Measurements from ENCODE around the gene CAST.
A peak's percentile ranks its signal among the peaks of the same experiment; 100 is the strongest.

DNA sequence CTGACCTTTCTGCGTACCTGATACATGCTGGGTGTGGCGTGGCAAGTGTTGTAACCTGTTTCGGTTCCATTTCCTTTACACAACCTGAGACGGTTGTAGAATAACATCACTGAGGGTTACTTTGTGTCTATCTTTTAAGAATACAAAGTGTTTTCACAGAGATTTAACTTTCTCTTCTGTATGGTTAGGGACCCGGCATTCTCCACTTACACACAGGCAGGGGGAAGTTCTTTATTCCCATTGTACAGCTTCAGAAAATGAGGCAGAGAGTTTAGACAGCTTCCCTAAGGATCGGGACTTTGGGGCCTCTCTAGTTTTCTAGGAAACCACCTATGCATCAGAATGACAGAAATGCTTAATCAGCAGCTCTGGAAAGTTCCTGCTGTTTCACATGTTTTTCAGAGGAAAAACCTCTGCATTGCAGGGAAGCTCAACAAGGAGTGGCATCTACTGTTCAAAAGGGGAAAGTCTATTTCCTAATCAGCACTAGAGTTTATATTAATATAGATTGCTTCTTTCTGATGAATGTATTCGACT, 41.3 kb downstream of the CAST start:
- TF ChIP-seq CTCF (IDR thresholded peaks at IDR 0.05 in 4 of 5, conservative IDR thresholded peaks at IDR 0.05 in 1 of 5), result no peak
- peak; percentile 65 to 75 for TF ChIP-seq POLR2A (IDR thresholded peaks at IDR 0.05)

Measured in gastrocnemius medialis (tissue), 4 donors.